GM18511 (cell line): Measurements from ENCODE around the gene FOXD2.
"Not testable (repeated sequence)": the region's sequence is repeated elsewhere in the genome, so short reads cannot be mapped to it uniquely, and the experiment has no call there.

Experiments used
- ATAC-seq: cut with Tn5 transposase; IDR thresholded peaks from one replicate; pipeline ENCODE4 v1.9.1; 2021; ENCODE audit warnings: mild to moderate bottlenecking, moderate library complexity; ENCODE audit not compliant: unreplicated experiment

The FOXD2 gene

GRCh38 chr1:47439017-47439818 lies 1.4 kb downstream of the FOXD2 start:
- no peak for ATAC-seq

- no peak for ATAC-seq
Observed at GRCh38 chr1:47439819-47440598, 2.2 kb downstream of the FOXD2 start.

- ATAC-seq: no peak
Observed at GRCh38 chr1:47440599-47441081, 2.8 kb downstream of the FOXD2 start.

- no peak for ATAC-seq
Observed at GRCh38 chr1:47441450-47442106, 3.7 kb downstream of the FOXD2 start.

- ATAC-seq: no peak
Observed at GRCh38 chr1:47442202-47442601, 4.4 kb downstream of the FOXD2 start.

- ATAC-seq: no peak
Observed at GRCh38 chr1:47442842-47443529, 5.1 kb downstream of the FOXD2 start.

GRCh38 chr1:47443530-47444296 lies 5.9 kb downstream of the FOXD2 start:
- ATAC-seq: no peak

GRCh38 chr1:47444297-47444561 lies 6.4 kb downstream of the FOXD2 start:
- ATAC-seq: no peak

- no peak for ATAC-seq
Observed at GRCh38 chr1:47444562-47445465, 7.0 kb downstream of the FOXD2 start.

GRCh38 chr1:47445823-47446550 lies 8.1 kb downstream of the FOXD2 start:
- no peak for ATAC-seq

GRCh38 chr1:47448462-47449222 lies 10.8 kb downstream of the FOXD2 start:
- no peak for ATAC-seq

GRCh38 chr1:47449822-47450552 lies 12.1 kb downstream of the FOXD2 start:
- no peak for ATAC-seq

GRCh38 chr1:47450606-47451005 lies 12.8 kb downstream of the FOXD2 start:
- ATAC-seq: no peak

- no peak for ATAC-seq
Observed at GRCh38 chr1:47452426-47452825, 14.6 kb downstream of the FOXD2 start.

- not testable (repeated sequence) for ATAC-seq
Observed at GRCh38 chr1:47453910-47454309, 16.1 kb downstream of the FOXD2 start.

- ATAC-seq: no peak
Observed at GRCh38 chr1:47456250-47456649, 18.4 kb downstream of the FOXD2 start.

GRCh38 chr1:47457547-47457946 lies 19.7 kb downstream of the FOXD2 start:
- not testable (repeated sequence) for ATAC-seq
